ENCODE data around the gene TNFAIP8L1.

TNFAIP8L1 gene

GRCh38 chr19:4600893-4601292 lies 38.4 kb upstream of the TNFAIP8L1 start:
- TF ChIP-seq CTCF (IDR thresholded peaks at IDR 0.05; ENCODE audit: insufficient read depth, low read depth, low read length, missing control alignments), result no peak

GRCh38 chr19:4602173-4602788 lies 37.0 kb upstream of the TNFAIP8L1 start:
- TF ChIP-seq CTCF (IDR thresholded peaks at IDR 0.05; ENCODE audit: insufficient read depth, low read depth, low read length, missing control alignments), result no peak
- DNase-seq (ENCODE audit: low read depth), result no peak
- H3K4me3 ChIP-seq (ENCODE audit: low read depth, low read length), result no peak overlapping the region

More at GRCh38 chr19:4600893-4601292, 38.4 kb upstream of the TNFAIP8L1 start:
- no peak overlapping the region for H3K4me3 ChIP-seq (ENCODE audit: low read depth, low read length)
- no peak for DNase-seq (ENCODE audit: low read depth)

- H3K4me3 ChIP-seq (ENCODE audit: low read depth, low read length), result no peak overlapping the region
- no peak for DNase-seq (ENCODE audit: low read depth)
- TF ChIP-seq CTCF (IDR thresholded peaks at IDR 0.05; ENCODE audit: insufficient read depth, low read depth, low read length, missing control alignments), result no peak
Observed at GRCh38 chr19:4602915-4603314, 36.4 kb upstream of the TNFAIP8L1 start.

GRCh38 chr19:4604912-4605311 lies 34.4 kb upstream of the TNFAIP8L1 start:
- no peak for DNase-seq (ENCODE audit: low read depth)
- H3K4me3 ChIP-seq (ENCODE audit: low read depth, low read length), result no peak overlapping the region
- no peak for TF ChIP-seq CTCF (IDR thresholded peaks at IDR 0.05; ENCODE audit: insufficient read depth, low read depth, low read length, missing control alignments)

- no peak for DNase-seq (ENCODE audit: low read depth)
- TF ChIP-seq CTCF (IDR thresholded peaks at IDR 0.05; ENCODE audit: insufficient read depth, low read depth, low read length, missing control alignments), result no peak
Observed at GRCh38 chr19:4606181-4606580, 33.1 kb upstream of the TNFAIP8L1 start.

GRCh38 chr19:4606921-4607678 lies 32.2 kb upstream of the TNFAIP8L1 start:
- no peak for DNase-seq (ENCODE audit: low read depth)
- H3K4me3 ChIP-seq (ENCODE audit: low read depth, low read length), result no peak overlapping the region
- TF ChIP-seq CTCF (IDR thresholded peaks at IDR 0.05; ENCODE audit: insufficient read depth, low read depth, low read length, missing control alignments), result no peak

More at GRCh38 chr19:4606181-4606580, 33.1 kb upstream of the TNFAIP8L1 start:
- H3K4me3 ChIP-seq (ENCODE audit: low read depth, low read length), result no peak overlapping the region
